ENCODE results near the gene EIF2S3B. TPM values are rescaled to one million over a fixed set of nuclear protein-coding genes. Genes with fewer than 3 reads are reported as not detected.
A peak's percentile ranks its signal among the peaks of the same experiment; 100 is the strongest.

Gene EIF2S3B
- total RNA-seq, 2 experiments from 2014 or later = 0.95 to 1.0 TPM

- Histone ChIP-seq H3K4me2 (ENCODE audit: low read length) (peak overlapping the region; percentile 35), H3K27ac (ENCODE audit: low read depth, low read length, poor library complexity, severe bottlenecking) (no peak overlapping the region), H3K4me1 (ENCODE audit: insufficient read depth, low read length, poor library complexity, severe bottlenecking) (peaks cover 19% of the 10 kb centered on the region), H4K20me1 (ENCODE audit: insufficient read depth, low read length) (no peaks in the 10 kb centered on the region), H3K9me3 (ENCODE audit: low read length) (peaks cover 19% of the 10 kb centered on the region; the same call in 1 of the 2 replicates), H3K79me2 (ENCODE audit: insufficient read depth, low read depth, low read length) (no peaks in the 10 kb centered on the region), H3K9me2 (ENCODE audit: insufficient read depth, low read length) (no peaks in the 10 kb centered on the region), H2AFZ (ENCODE audit: low read length) (peak overlapping the region; percentile 73), H3K4me3 (ENCODE audit: low read depth, low read length, poor library complexity, severe bottlenecking) (no peak overlapping the region), H3K36me3 (ENCODE audit: insufficient read depth, low read length) (no peaks in the 10 kb centered on the region; the same call in 1 of the 2 replicates)
- no TSS peak for BruUV-seq (replicated peaks)
- TF ChIP-seq CTCF (conservative IDR thresholded peaks at IDR 0.05; ENCODE audit: low read length) (peak; percentile 72), EZH2phosphoT487 (IDR thresholded peaks at IDR 0.05; ENCODE audit: borderline replicate concordance, low read depth, low read length) (no peak)
- POLR2A ChIA-PET = no interaction called here
- CTCF ChIA-PET (ENCODE audit: unreplicated experiment) = no interaction called here
- DNase-seq (ENCODE audit: low spot score) = peak; percentile 33
- intact Hi-C loops (cut with micrococcal nuclease; ENCODE audit: unreplicated experiment) = loop anchor here (1.0 to 2.0 kb wide), 2 partner anchors 170 to 264 kb away; no protein-coding TSS in a partner anchor
Measured at GRCh38 chr12:10501030-10501429, 4.7 kb upstream of the EIF2S3B start.

- intact Hi-C loops (cut with micrococcal nuclease; ENCODE audit: unreplicated experiment) = no loop called here
- H3K4me2 ChIP-seq (ENCODE audit: low read length) = no peak overlapping the region
- peaks cover 19% of the 10 kb centered on the region for H3K4me1 ChIP-seq (ENCODE audit: insufficient read depth, low read length, poor library complexity, severe bottlenecking)
- no peaks in the 10 kb centered on the region; the same call in 1 of the 2 replicates for H3K36me3 ChIP-seq (ENCODE audit: insufficient read depth, low read length)
- ChIA-PET POLR2A (no interaction called here), CTCF (ENCODE audit: unreplicated experiment) (no interaction called here)
- DNase-seq (ENCODE audit: low spot score) = no peak
- no TSS peak for BruUV-seq (replicated peaks)
- H3K27ac ChIP-seq (ENCODE audit: low read depth, low read length, poor library complexity, severe bottlenecking) = no peak overlapping the region
- TF ChIP-seq CTCF (conservative IDR thresholded peaks at IDR 0.05; ENCODE audit: low read length) (no peak), EZH2phosphoT487 (IDR thresholded peaks at IDR 0.05; ENCODE audit: borderline replicate concordance, low read depth, low read length) (no peak)
- H3K9me2 ChIP-seq (ENCODE audit: insufficient read depth, low read length) = no peaks in the 10 kb centered on the region
- no peak overlapping the region for H2AFZ ChIP-seq (ENCODE audit: low read length)
- H4K20me1 ChIP-seq (ENCODE audit: insufficient read depth, low read length) = no peaks in the 10 kb centered on the region
- no peaks in the 10 kb centered on the region for H3K79me2 ChIP-seq (ENCODE audit: insufficient read depth, low read depth, low read length)
- no peak overlapping the region for H3K4me3 ChIP-seq (ENCODE audit: low read depth, low read length, poor library complexity, severe bottlenecking)
- H3K9me3 ChIP-seq (ENCODE audit: low read length) = peaks cover 19% of the 10 kb centered on the region; the same call in 1 of the 2 replicates
Measured at GRCh38 chr12:10503460-10503859, 2.2 kb upstream of the EIF2S3B start.

DNA sequence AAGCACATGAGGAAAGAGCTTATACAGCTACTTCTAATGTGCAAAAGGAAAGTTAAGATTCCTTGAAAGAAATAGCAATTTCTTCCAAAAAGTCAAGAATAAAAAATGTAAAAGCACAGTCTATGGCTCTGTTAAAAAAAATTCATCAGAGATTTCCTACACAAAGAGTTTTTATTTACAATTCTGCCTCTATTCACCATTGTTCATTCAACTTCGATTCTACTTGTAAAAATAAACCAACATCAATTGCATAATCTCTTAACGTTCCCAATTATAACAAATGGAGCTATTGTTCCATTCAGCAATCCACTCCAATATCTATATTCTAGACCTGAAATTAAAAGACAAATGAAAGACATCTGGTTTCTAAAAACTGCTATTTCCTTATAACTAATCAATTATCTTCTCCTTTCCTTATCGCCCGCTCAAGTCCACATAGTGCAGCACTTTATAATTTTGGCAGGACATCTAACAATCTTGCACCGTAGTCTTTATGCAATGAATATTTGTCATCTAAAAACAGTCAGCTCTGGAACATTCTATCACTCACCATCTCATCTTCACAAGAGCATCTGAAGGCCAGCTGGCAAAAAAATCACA, 6.2 kb downstream of the EIF2S3B start:
- H3K9me3 ChIP-seq (ENCODE audit: low read length) = no peaks in the 10 kb centered on the region

More for the DNA sequence above, 6.2 kb downstream of the EIF2S3B start:
- no peak overlapping the region for H3K4me2 ChIP-seq (ENCODE audit: low read length)
- no peaks in the 10 kb centered on the region for H3K79me2 ChIP-seq (ENCODE audit: insufficient read depth, low read depth, low read length)
- no peaks in the 10 kb centered on the region for H3K4me1 ChIP-seq (ENCODE audit: insufficient read depth, low read length, poor library complexity, severe bottlenecking)
- H2AFZ ChIP-seq (ENCODE audit: low read length) = no peak overlapping the region
- DNase-seq (ENCODE audit: low spot score) = no peak
- no peak overlapping the region for H3K27ac ChIP-seq (ENCODE audit: low read depth, low read length, poor library complexity, severe bottlenecking)
- H3K36me3 ChIP-seq (ENCODE audit: insufficient read depth, low read length) = no peaks in the 10 kb centered on the region
- no peaks in the 10 kb centered on the region for H3K9me2 ChIP-seq (ENCODE audit: insufficient read depth, low read length)
- intact Hi-C loops (cut with micrococcal nuclease; ENCODE audit: unreplicated experiment) = no loop called here
- H4K20me1 ChIP-seq (ENCODE audit: insufficient read depth, low read length) = no peaks in the 10 kb centered on the region
- no TSS peak for BruUV-seq (replicated peaks)
- ChIA-PET POLR2A (interaction anchor here (1.1 to 2.3 kb wide), 2 partner anchors 9 to 15 kb away, joined by 3 to 7 read pairs; no protein-coding TSS in a partner anchor), CTCF (ENCODE audit: unreplicated experiment) (no interaction called here)
- H3K4me3 ChIP-seq (ENCODE audit: low read depth, low read length, poor library complexity, severe bottlenecking) = no peak overlapping the region
- TF ChIP-seq EZH2phosphoT487 (IDR thresholded peaks at IDR 0.05; ENCODE audit: borderline replicate concordance, low read depth, low read length) (no peak), CTCF (conservative IDR thresholded peaks at IDR 0.05; ENCODE audit: low read length) (no peak)
